ENCODE data around the gene NDUFS4. TPM values are rescaled to one million over a fixed set of nuclear protein-coding genes. Genes with fewer than 3 reads are reported as not detected.

NDUFS4 gene
- total RNA-seq, 4 donors from 2014 or later, result 64.5 to 77.8 (median 67.5) TPM

GRCh38 chr5:53571403-53571802 is 11.0 kb downstream of the NDUFS4 start:
- no peaks in the 10 kb centered on the region for H3K36me3 ChIP-seq
- DNase-seq (ENCODE audit: low spot score in 2 of 2), result no peak
- no peaks in the 10 kb centered on the region for H3K9me3 ChIP-seq
- H3K27me3 ChIP-seq, result no peaks in the 10 kb centered on the region
- no peak overlapping the region for H3K27ac ChIP-seq
- H3K4me3 ChIP-seq, result no peak overlapping the region
- TF ChIP-seq POLR2AphosphoS5 (IDR thresholded peaks at IDR 0.05), result no peak
- no peak for TF ChIP-seq EP300 (IDR thresholded peaks at IDR 0.05)
- TF ChIP-seq CTCF (IDR thresholded peaks at IDR 0.05), result no peak
- no peak for TF ChIP-seq POLR2A (IDR thresholded peaks at IDR 0.05)
- 64% methylated on average over 1 of the region's 1 CpG for WGBS
- H3K4me1 ChIP-seq, result peaks cover 12% of the 10 kb centered on the region

GRCh38 chr5:53575101-53575500 is 14.7 kb downstream of the NDUFS4 start:
- no peaks in the 10 kb centered on the region for H3K27me3 ChIP-seq
- no peaks in the 10 kb centered on the region for H3K36me3 ChIP-seq
- TF ChIP-seq EP300 (IDR thresholded peaks at IDR 0.05) (no peak), CTCF (IDR thresholded peaks at IDR 0.05) (no peak), POLR2A (IDR thresholded peaks at IDR 0.05) (no peak), POLR2AphosphoS5 (IDR thresholded peaks at IDR 0.05) (no peak)
- no peak overlapping the region for H3K4me3 ChIP-seq
- peaks cover 4% of the 10 kb centered on the region for H3K4me1 ChIP-seq
- H3K9me3 ChIP-seq, result no peaks in the 10 kb centered on the region
- H3K27ac ChIP-seq, result no peak overlapping the region
- 83% methylated on average over 3 of the region's 3 CpGs for WGBS
- no peak for DNase-seq (ENCODE audit: low spot score in 2 of 2)

GRCh38 chr5:53575831-53576230 is 15.4 kb downstream of the NDUFS4 start:
- H3K27me3 ChIP-seq, result no peaks in the 10 kb centered on the region
- TF ChIP-seq EP300 (IDR thresholded peaks at IDR 0.05) (no peak), CTCF (IDR thresholded peaks at IDR 0.05) (no peak), POLR2A (IDR thresholded peaks at IDR 0.05) (no peak), POLR2AphosphoS5 (IDR thresholded peaks at IDR 0.05) (no peak)
- DNase-seq (ENCODE audit: low spot score in 2 of 2), result no peak
- no peak overlapping the region for H3K4me3 ChIP-seq
- H3K9me3 ChIP-seq, result no peaks in the 10 kb centered on the region
- H3K4me1 ChIP-seq, result peaks cover 4% of the 10 kb centered on the region
- H3K27ac ChIP-seq, result no peak overlapping the region
- H3K36me3 ChIP-seq, result no peaks in the 10 kb centered on the region

- no peak overlapping the region for H3K4me3 ChIP-seq
- no peak for DNase-seq (ENCODE audit: low spot score in 2 of 2)
- 91% methylated on average over 2 of the region's 2 CpGs for WGBS
- H3K27me3 ChIP-seq, result no peaks in the 10 kb centered on the region
- no peaks in the 10 kb centered on the region for H3K36me3 ChIP-seq
- no peak overlapping the region for H3K27ac ChIP-seq
- TF ChIP-seq EP300 (IDR thresholded peaks at IDR 0.05), result no peak
- TF ChIP-seq POLR2A (IDR thresholded peaks at IDR 0.05), result no peak
- no peak for TF ChIP-seq POLR2AphosphoS5 (IDR thresholded peaks at IDR 0.05)
- no peak for TF ChIP-seq CTCF (IDR thresholded peaks at IDR 0.05)
- peaks cover 4% of the 10 kb centered on the region for H3K4me1 ChIP-seq
- no peaks in the 10 kb centered on the region for H3K9me3 ChIP-seq
Observed at GRCh38 chr5:53576674-53577073, 16.2 kb downstream of the NDUFS4 start.

GRCh38 chr5:53578854-53579253 is 18.4 kb downstream of the NDUFS4 start:
- WGBS, result 94% methylated on average over 4 of the region's 4 CpGs
- Histone ChIP-seq H3K27ac (no peak overlapping the region), H3K4me1 (peaks cover 4% of the 10 kb centered on the region), H3K27me3 (no peaks in the 10 kb centered on the region), H3K36me3 (no peaks in the 10 kb centered on the region), H3K9me3 (no peaks in the 10 kb centered on the region), H3K4me3 (no peak overlapping the region)
- DNase-seq (ENCODE audit: low spot score in 2 of 2), result no peak
- TF ChIP-seq POLR2A (IDR thresholded peaks at IDR 0.05), result no peak
- TF ChIP-seq EP300 (IDR thresholded peaks at IDR 0.05), result no peak
- TF ChIP-seq POLR2AphosphoS5 (IDR thresholded peaks at IDR 0.05), result no peak
- no peak for TF ChIP-seq CTCF (IDR thresholded peaks at IDR 0.05)

All from suprapubic skin (tissue), 4 donors.